PFSK-1 (cell line): ENCODE results near the gene RUNDC3A.

Experiments used
- FOXP2 ChIP-seq: optimal IDR thresholded peaks from 2 replicates; pipeline ENCODE3; 2011; ENCODE audit warnings: borderline replicate concordance, control low read depth, inconsistent platforms; ENCODE audit not compliant: insufficient read depth; ENCODE audit errors: extremely low read length, extremely low read depth
- POLR2AphosphoS5 ChIP-seq: IDR thresholded peaks from 2 replicates; pipeline ENCODE4 v1.6.1; 2012; ENCODE audit warnings: low read depth, mild to moderate bottlenecking, control low read depth, low read length, moderate library complexity
- SIN3A ChIP-seq: IDR thresholded peaks from 2 replicates; pipeline ENCODE4 v1.6.1; 2012; ENCODE audit warnings: mild to moderate bottlenecking, low read length, moderate library complexity, borderline replicate concordance; ENCODE audit not compliant: insufficient read depth
- TAF1 ChIP-seq: IDR thresholded peaks from 2 replicates; pipeline ENCODE4 v1.6.1; 2012; ENCODE audit warnings: low read length, control low read depth, borderline replicate concordance; ENCODE audit not compliant: insufficient read depth
- TF ChIP-seq, protein P1 (sequence below), 2 experiments: IDR thresholded peaks; 2 replicates each; pipeline versions ENCODE4 v1.6.1 to v1.8.0; 2011 to 2012; ENCODE audit warnings: low read depth in 2 of 2, low read length in 2 of 2, control low read depth in 1 of 2, inconsistent platforms in 1 of 2, mild to moderate bottlenecking in 1 of 2, moderate library complexity in 1 of 2; ENCODE audit not compliant: insufficient read depth in 1 of 2

RUNDC3A gene

DNA sequence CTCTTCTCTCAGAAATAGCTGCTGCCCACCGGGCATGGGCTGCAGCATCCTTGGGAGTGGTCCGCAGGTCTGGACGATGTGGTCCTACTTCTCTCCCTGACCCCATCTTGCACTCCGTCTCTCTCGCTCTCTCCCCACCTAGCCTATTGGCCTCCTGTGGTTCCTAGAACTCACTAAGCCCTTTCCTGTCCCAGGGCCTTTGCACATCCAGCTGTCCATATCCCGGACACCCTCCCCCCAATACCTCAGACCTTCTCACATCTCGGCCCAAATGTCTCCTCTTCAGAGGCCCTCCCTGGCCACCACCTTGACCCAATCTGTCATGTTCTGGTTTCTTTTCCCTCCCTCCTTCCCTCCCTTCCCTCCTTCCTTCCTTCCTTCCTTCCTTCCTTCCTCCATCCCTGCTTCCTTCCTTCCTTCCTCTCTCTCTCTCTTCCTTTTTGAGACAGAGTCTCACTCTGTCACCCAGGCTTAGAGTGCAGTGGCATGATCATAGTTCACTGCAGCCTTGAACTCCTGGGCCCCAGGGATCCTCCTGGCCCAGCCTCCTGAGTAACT, 45.0 kb upstream of the RUNDC3A start:
- TF ChIP-seq FOXP2 = no peak
- no peak for TF ChIP-seq TAF1
- no peak for TF ChIP-seq SIN3A
- TF ChIP-seq, protein P1, sequence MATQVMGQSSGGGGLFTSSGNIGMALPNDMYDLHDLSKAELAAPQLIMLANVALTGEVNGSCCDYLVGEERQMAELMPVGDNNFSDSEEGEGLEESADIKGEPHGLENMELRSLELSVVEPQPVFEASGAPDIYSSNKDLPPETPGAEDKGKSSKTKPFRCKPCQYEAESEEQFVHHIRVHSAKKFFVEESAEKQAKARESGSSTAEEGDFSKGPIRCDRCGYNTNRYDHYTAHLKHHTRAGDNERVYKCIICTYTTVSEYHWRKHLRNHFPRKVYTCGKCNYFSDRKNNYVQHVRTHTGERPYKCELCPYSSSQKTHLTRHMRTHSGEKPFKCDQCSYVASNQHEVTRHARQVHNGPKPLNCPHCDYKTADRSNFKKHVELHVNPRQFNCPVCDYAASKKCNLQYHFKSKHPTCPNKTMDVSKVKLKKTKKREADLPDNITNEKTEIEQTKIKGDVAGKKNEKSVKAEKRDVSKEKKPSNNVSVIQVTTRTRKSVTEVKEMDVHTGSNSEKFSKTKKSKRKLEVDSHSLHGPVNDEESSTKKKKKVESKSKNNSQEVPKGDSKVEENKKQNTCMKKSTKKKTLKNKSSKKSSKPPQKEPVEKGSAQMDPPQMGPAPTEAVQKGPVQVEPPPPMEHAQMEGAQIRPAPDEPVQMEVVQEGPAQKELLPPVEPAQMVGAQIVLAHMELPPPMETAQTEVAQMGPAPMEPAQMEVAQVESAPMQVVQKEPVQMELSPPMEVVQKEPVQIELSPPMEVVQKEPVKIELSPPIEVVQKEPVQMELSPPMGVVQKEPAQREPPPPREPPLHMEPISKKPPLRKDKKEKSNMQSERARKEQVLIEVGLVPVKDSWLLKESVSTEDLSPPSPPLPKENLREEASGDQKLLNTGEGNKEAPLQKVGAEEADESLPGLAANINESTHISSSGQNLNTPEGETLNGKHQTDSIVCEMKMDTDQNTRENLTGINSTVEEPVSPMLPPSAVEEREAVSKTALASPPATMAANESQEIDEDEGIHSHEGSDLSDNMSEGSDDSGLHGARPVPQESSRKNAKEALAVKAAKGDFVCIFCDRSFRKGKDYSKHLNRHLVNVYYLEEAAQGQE (IDR thresholded peaks at IDR 0.05; ENCODE audit: insufficient read depth in 1 of 2, low read depth in 2 of 2, low read length in 2 of 2) = no peak
- no peak for TF ChIP-seq POLR2AphosphoS5

DNA sequence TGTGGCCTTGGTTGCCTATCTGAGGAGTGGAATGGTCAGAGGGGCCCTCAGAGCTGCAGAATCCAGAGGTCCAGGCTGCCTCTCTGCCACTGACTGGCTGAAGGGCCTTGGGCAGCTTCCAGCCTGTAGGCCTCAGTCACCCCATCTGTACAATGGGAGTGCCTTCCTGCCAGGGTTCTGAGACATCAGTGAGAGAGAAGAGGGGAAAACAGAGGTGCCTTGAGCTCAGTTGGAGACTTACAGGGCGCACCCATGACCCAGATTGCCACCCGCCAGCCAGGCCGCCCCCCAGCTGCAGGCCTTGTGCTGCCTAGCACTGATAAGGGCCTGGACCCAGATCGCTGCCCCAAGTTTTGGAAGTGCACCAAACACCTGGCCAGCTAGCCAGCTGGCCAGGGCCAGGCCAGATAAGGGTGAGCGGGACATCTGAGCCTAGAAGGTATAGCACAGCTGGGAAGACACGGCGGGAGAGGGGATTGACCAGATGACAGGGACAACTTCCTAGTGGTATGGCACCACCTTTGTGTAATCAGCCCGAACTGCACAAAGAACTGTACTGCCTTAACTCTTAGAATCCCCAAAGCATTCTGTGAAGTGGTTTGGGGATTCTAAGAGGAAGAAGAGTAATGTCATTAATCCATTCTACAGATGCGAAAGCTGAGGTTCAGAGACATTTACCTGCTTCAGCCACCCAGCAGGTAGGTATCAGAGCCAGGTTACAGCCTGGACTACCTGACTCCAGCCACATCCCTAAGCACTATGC, 41.8 kb upstream of the RUNDC3A start:
- TF ChIP-seq SIN3A (no peak), POLR2AphosphoS5 (no peak), TAF1 (no peak), FOXP2 (no peak)
- TF ChIP-seq, protein P1 (IDR thresholded peaks at IDR 0.05; ENCODE audit: insufficient read depth in 1 of 2, low read depth in 2 of 2, low read length in 2 of 2) = no peak

DNA sequence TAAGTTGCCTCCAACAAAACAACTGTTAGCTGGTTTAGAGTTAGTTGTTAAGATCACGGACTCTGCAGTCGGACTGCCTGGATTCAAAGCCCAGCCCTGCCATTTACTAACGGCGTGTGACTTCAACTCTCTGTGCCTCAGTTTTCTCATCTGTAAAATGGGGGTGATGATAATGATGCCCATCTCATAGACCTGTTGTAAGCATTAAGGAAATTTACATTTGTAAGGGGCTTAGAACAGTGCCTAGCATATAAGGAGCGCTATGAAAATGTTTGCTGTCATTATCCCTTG, 41.3 kb upstream of the RUNDC3A start:
- no peak for TF ChIP-seq POLR2AphosphoS5
- TF ChIP-seq, protein P1 (IDR thresholded peaks at IDR 0.05; ENCODE audit: insufficient read depth in 1 of 2, low read depth in 2 of 2, low read length in 2 of 2) = no peak
- no peak for TF ChIP-seq SIN3A
- TF ChIP-seq FOXP2 = no peak
- TF ChIP-seq TAF1 = no peak

DNA sequence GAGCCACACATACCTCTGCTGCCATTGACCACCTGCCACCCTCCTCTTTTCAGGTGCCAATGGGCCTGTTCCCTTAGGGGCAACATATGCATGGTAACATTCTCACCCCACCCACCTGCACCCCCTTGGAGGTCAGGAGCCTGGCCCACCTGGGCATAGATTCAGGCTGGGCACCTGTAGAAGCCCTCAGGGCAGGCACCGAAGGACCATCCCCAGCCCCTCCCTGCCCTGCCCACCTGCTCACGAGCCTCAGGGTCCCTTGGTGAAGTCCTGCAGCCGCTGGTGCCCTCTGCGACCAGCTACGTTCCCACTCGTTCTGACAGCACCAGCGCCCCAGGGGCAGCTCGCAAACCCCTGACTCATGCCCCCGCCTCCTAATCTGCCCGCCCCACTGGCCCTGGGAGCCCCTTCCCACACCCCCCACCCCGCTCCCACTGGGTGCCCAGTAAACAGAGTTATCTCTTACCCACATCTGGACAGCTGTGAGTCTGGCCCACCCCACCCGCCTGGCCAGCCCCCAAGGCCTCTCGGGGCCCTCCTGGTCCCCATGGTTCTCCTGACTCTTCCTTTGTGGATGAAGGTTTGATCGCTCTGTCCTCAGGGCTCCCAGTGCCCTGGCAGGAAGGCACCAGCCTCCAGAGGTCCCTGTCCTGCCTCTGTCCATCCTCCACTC, 40.4 kb upstream of the RUNDC3A start, which contains the start of gene SLC4A1:
Gene SLC4A1, minus strand, starts transcription at position 318 of the 673 bp plus-strand sequence. CDS start 5,269 bp downstream, outside the sequence.
- TF ChIP-seq TAF1 = no peak
- no peak for TF ChIP-seq SIN3A
- TF ChIP-seq, protein P1 (IDR thresholded peaks at IDR 0.05; ENCODE audit: insufficient read depth in 1 of 2, low read depth in 2 of 2, low read length in 2 of 2) = no peak
- TF ChIP-seq FOXP2 = no peak
- no peak for TF ChIP-seq POLR2AphosphoS5
